GM12801 (cell line): Measurements from ENCODE around the gene AFTPH.

Experiments used
- TF ChIP-seq, protein P1 (sequence below): IDR thresholded peaks from one replicate; pipeline ENCODE4 v1.5.1; 2011; ENCODE audit warnings: control low read depth; ENCODE audit not compliant: insufficient read length; ENCODE audit errors: extremely low read depth

The AFTPH gene

DNA sequence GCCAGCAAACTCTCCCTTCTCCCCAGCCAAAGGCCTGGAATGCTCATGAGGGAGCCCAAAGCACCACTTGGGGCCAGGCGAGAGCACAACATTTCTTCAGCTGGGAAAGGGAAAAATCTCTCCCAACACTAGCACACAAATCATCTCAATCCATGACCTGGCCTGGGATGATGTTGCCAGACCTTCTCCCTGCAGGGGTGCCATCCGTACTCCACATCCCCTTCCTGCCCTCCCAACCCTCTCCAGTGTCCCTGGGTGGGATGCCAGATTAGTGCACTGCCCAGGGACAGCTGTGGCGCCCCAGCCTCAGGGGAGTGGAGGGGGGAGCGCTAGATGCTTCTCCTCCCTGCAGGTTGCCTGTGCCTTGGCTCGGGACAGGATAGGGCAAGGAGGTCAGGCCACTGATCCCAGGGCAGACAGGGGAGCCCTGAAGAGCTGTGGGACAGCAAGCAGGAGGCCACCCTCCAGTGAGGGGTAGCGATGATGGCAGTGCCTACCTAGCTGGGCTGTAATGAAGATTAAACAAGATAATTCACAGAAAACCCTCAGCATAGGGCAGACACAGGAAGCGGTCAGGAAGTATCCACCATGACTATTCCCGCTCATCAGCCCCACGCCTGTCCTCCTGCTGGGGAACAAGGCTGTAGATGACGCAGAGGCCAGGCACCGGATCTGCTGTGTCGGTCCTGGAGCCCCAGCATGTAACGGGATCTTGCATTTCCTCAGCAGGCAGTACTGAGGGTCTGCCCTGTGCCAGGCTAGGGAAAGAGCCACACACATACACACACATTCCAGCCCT is 98.5 kb downstream of the AFTPH start:
- TF ChIP-seq, protein P1, sequence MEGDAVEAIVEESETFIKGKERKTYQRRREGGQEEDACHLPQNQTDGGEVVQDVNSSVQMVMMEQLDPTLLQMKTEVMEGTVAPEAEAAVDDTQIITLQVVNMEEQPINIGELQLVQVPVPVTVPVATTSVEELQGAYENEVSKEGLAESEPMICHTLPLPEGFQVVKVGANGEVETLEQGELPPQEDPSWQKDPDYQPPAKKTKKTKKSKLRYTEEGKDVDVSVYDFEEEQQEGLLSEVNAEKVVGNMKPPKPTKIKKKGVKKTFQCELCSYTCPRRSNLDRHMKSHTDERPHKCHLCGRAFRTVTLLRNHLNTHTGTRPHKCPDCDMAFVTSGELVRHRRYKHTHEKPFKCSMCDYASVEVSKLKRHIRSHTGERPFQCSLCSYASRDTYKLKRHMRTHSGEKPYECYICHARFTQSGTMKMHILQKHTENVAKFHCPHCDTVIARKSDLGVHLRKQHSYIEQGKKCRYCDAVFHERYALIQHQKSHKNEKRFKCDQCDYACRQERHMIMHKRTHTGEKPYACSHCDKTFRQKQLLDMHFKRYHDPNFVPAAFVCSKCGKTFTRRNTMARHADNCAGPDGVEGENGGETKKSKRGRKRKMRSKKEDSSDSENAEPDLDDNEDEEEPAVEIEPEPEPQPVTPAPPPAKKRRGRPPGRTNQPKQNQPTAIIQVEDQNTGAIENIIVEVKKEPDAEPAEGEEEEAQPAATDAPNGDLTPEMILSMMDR = no peak

DNA sequence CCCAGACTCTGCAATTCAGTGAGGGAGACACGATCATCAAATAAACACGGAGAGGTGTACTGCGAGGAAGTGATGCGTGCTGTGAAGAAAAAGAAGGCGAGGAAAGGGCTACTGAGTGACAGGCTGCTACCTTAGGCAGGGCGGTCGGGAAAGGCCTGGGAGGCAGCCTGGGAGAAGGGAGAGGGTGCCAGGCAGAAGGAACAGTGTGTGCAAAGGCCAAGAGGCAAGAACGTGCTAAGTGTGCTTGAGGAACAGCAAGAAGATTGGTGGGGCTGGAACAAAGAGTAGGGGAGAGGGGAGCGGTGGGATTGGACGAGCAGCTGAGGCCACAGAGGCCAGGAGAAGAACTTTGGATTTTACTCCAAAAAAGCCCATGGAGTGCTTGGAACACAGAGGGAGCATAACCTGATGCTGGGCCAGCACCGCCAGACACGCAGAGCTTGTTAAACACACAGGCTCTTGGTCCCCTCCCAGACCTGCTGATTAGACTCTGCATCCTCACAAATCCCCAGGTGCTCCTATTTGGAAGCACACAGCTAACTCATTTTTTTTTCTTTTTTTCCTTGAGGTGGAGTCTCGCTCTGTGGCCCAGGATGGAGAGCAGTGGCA is 99.2 kb downstream of the AFTPH start:
- TF ChIP-seq, protein P1 = no peak

DNA sequence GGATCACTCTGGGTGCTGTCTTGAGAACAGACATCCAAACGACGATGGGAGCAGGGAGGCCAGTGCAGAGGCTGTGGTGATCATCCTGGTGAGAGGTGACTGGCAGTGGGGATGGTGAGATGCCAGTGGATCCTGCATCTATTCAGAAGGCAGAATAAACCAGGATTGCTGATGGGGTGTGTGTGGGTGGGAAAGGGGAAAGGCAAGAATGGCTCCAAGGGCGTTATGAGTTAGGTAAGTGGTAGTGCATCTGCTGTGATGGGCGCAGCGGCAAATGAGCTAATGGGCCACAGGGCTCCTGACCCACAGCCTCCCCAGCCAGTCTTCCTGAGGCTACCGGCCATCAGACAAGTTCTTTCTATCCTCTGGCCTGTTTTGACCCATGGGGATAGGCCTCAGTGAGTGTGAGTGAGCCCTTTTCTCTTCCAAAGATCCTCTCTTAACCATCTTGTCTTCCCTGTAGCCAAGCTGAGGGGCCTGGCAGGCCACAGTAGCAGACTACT is 100.0 kb downstream of the AFTPH start:
- TF ChIP-seq, protein P1 = no peak

DNA sequence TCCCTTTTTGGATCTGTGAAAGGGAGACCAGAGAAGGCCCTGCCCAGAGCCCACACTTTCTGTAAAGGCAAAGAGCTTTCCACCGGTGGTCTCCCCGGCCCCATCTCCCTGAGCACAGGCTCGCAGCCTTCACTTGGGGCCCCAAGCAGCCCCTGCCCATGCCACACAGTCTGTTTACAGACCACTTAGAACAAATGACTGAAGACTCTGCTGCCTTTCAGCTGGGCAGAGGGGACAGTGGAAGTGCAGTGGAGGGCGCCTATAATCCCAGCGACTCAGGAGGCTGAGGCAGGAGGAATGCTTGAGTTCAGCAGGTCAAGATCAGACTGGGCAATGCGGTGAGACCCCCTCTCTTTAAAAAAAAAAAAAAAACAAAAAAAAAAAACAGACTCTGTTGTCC is 100.7 kb downstream of the AFTPH start:
- TF ChIP-seq, protein P1 = no peak

DNA sequence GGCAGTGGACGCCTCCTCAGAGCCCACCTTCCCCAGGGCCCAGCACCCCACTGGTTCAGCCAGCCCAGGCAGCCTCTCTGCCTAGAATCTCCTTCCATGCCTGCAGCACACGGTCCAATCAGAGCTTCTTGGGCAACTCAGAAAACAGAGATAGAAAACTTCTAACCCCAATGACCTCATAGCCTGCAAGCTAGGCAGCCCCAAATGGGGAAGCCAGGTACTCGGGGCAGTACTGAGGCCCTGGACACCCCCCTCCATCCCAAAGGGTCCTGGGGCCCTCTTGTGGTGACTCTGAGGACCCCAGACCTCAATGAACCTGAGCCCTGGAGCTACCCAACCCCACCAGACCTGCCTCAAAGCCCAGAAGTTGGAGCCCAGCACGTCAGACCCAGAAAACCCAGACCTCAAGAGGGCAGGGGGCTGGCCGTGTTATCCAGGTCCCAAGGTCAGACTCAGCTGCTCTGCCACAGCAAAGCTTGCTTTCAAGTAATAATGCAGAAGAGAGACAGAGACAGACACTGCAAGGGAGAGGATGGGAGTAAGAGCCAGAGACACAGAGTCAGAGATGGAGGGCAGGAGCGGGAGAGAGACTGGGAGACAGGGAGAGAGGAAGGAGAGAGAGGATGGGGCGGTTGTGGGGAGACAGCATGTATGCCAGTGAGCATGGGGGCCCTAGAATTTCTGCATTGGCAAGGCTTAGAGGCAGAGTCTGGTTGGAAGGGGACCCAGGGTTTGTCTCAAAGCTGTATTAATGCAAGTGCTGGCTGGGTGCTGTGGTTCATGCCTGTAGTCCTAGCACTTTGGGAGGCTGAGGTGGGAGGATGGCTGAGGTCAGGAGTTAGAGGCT is 101.4 kb downstream of the AFTPH start:
- TF ChIP-seq, protein P1 = no peak

DNA sequence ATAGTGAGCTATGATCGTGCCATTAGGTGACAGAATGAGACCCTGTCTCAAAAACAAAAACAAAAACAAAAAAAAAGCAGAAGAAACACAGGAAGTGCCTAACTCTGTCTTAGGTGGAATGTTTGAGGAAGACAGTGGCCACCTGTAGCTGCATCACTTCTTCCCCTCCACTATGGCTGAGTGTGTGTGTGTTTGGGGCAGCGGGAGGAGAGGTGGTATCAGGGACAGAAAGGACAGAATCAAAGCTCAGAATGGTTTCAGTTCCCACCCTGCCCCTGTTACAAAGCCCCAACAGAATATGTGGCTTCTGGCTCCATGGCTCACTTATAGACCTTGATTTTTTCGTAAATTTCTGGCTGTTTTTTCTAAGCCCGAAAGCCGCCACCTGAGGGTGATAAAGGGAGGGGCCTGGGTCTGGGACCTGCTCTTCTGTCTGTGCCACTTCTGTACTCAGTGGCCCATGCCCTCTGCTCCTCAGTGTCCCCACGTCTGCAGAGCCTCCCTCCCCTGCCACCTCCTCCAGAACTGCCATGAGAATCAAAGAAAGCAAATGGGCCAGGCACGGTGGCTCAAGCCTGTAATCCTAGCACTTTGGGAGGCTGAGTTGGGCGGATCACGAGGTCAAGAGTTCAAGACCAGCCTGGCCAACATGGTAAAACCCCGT is 102.2 kb downstream of the AFTPH start:
- TF ChIP-seq, protein P1 = no peak
